Measurements from ENCODE around the gene FAM118B. TPM values are rescaled to one million over a fixed set of nuclear protein-coding genes. Genes with fewer than 3 reads are reported as not detected.

Gene FAM118B
- polyA plus RNA-seq, 1 of the 3 experiments (the other 2 are of a cell fraction): 19.5 TPM

DNA sequence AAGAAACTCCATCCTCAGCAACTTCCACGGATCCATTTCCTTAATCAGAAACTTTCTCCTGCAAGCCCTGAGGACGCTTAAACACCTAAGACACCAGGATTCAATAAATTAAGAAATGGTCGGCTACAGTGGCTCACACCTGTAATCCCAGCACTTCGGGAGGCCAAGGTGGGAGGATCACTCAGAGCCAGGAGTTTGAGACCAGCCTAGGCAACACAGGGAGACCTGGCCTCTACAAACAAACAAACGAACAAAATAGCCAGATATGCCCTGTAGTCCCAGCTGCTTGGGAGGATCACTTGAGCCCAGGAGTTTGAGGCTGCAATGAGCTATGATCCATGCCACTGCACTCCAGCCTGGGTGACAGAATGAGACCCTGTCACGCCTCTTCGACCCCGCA is 46.8 kb upstream of the FAM118B start:
- H3K27me3 ChIP-seq (ENCODE audit: insufficient read depth): no peaks in the 10 kb centered on the region
- TF ChIP-seq, protein P1, sequence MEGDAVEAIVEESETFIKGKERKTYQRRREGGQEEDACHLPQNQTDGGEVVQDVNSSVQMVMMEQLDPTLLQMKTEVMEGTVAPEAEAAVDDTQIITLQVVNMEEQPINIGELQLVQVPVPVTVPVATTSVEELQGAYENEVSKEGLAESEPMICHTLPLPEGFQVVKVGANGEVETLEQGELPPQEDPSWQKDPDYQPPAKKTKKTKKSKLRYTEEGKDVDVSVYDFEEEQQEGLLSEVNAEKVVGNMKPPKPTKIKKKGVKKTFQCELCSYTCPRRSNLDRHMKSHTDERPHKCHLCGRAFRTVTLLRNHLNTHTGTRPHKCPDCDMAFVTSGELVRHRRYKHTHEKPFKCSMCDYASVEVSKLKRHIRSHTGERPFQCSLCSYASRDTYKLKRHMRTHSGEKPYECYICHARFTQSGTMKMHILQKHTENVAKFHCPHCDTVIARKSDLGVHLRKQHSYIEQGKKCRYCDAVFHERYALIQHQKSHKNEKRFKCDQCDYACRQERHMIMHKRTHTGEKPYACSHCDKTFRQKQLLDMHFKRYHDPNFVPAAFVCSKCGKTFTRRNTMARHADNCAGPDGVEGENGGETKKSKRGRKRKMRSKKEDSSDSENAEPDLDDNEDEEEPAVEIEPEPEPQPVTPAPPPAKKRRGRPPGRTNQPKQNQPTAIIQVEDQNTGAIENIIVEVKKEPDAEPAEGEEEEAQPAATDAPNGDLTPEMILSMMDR (IDR thresholded peaks at IDR 0.05): no peak
- TF ChIP-seq RFX5 (IDR thresholded peaks at IDR 0.05; ENCODE audit: low read length) (no peak), GABPA (IDR thresholded peaks at IDR 0.05; ENCODE audit: low read depth) (no peak), GATA2 (CRISPR knock-in tag; IDR thresholded peaks at IDR 0.05) (no peak), MXI1 (IDR thresholded peaks at IDR 0.05; ENCODE audit: low read depth, low read length) (no peak), FOXJ3 (CRISPR knock-in tag; IDR thresholded peaks at IDR 0.05) (no peak), RXRA (IDR thresholded peaks at IDR 0.05; ENCODE audit: borderline replicate concordance, low read depth) (no peak), PBX3 (IDR thresholded peaks at IDR 0.05) (no peak), USF2 (IDR thresholded peaks at IDR 0.05; ENCODE audit: borderline replicate concordance, low read depth, low read length) (no peak), USF1 (IDR thresholded peaks at IDR 0.05; ENCODE audit: borderline replicate concordance, low read depth) (no peak), NRF1 (IDR thresholded peaks at IDR 0.05; ENCODE audit: low read depth, low read length) (no peak)
- TF ChIP-seq, protein P2, sequence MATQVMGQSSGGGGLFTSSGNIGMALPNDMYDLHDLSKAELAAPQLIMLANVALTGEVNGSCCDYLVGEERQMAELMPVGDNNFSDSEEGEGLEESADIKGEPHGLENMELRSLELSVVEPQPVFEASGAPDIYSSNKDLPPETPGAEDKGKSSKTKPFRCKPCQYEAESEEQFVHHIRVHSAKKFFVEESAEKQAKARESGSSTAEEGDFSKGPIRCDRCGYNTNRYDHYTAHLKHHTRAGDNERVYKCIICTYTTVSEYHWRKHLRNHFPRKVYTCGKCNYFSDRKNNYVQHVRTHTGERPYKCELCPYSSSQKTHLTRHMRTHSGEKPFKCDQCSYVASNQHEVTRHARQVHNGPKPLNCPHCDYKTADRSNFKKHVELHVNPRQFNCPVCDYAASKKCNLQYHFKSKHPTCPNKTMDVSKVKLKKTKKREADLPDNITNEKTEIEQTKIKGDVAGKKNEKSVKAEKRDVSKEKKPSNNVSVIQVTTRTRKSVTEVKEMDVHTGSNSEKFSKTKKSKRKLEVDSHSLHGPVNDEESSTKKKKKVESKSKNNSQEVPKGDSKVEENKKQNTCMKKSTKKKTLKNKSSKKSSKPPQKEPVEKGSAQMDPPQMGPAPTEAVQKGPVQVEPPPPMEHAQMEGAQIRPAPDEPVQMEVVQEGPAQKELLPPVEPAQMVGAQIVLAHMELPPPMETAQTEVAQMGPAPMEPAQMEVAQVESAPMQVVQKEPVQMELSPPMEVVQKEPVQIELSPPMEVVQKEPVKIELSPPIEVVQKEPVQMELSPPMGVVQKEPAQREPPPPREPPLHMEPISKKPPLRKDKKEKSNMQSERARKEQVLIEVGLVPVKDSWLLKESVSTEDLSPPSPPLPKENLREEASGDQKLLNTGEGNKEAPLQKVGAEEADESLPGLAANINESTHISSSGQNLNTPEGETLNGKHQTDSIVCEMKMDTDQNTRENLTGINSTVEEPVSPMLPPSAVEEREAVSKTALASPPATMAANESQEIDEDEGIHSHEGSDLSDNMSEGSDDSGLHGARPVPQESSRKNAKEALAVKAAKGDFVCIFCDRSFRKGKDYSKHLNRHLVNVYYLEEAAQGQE (IDR thresholded peaks at IDR 0.05; ENCODE audit: low read depth, low read length): no peak
- TF ChIP-seq, protein P3, sequence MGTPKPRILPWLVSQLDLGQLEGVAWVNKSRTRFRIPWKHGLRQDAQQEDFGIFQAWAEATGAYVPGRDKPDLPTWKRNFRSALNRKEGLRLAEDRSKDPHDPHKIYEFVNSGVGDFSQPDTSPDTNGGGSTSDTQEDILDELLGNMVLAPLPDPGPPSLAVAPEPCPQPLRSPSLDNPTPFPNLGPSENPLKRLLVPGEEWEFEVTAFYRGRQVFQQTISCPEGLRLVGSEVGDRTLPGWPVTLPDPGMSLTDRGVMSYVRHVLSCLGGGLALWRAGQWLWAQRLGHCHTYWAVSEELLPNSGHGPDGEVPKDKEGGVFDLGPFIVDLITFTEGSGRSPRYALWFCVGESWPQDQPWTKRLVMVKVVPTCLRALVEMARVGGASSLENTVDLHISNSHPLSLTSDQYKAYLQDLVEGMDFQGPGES (IDR thresholded peaks at IDR 0.05; ENCODE audit: low read depth, low read length): no peak
- H3K9me2 ChIP-seq: no peaks in the 10 kb centered on the region
- WGBS (ENCODE audit: low lambda C conversion rate): 89% methylated on average over 8 of the region's 8 CpGs
- H3K4me3 ChIP-seq (ENCODE audit: low read depth in 2 of 2, low read length in 1 of 2): no peak overlapping the region
- DNase-seq: no peak
- no peak overlapping the region for H3K4me2 ChIP-seq
- ChIA-PET POLR2A (no interaction called here), CTCF (interaction anchor here (0.5 to 0.7 kb wide), 2 partner anchors 10 to 51 kb away, joined by 3 read pairs; no protein-coding TSS in a partner anchor)
- no peaks in the 10 kb centered on the region for H3K36me3 ChIP-seq (replicated peaks in 1 of 2; ENCODE audit: control insufficient read depth in 1 of 2, insufficient read depth in 2 of 2, low read length in 1 of 2)
- H3K79me2 ChIP-seq (ENCODE audit: insufficient read depth): no peaks in the 10 kb centered on the region
- no peaks in the 10 kb centered on the region for H4K20me1 ChIP-seq (ENCODE audit: insufficient read depth)
- H3K4me1 ChIP-seq (ENCODE audit: control insufficient read depth in 1 of 2, insufficient read depth in 2 of 2, low read depth in 1 of 2, low read length in 1 of 2): peaks cover 9 to 51% of the 10 kb centered on the region in 2 experiments; a peak in 3 of 4 replicates
- no peaks in the 10 kb centered on the region for H3K9me3 ChIP-seq
- H2AFZ ChIP-seq (ENCODE audit: low read depth): no peak overlapping the region
- no peak overlapping the region for H3K9ac ChIP-seq
- no peak overlapping the region for H3K27ac ChIP-seq (ENCODE audit: low read depth in 2 of 2, low read length in 1 of 2)
- no peaks in the 10 kb centered on the region for H3F3A ChIP-seq (replicated peaks; ENCODE audit: insufficient read depth)
